Activated naive CD4-positive, alpha-beta T cell treated with anti-CD3 and anti-CD28 coated beads, Interleukin-2, amount 10 ng/mL, durations not matched to agents 7 days and 5 days (primary cell): ENCODE results near the gene SRSF9.
"Not testable (repeated sequence)": the region's sequence is repeated elsewhere in the genome, so short reads cannot be mapped to it uniquely, and the experiment has no call there.

Experiments
- CTCF ChIA-PET: fragments of 350-600 bp; sonication (Branson Sonifier 250); formaldehyde crosslinking; loops from one replicate; lab custom pipeline; 2021; ENCODE audit warnings: antibody characterized with exemption; lab: Charles Lee
- DNase-seq: peaks from one replicate; pipeline ENCODE4 v3.0.0-alpha.2; 2020
- H3K27ac Mint-ChIP-seq: one replicate; pipeline ENCODE4 v1.8.0; 2021; ENCODE audit warnings: mild to moderate bottlenecking, moderate library complexity, mixed read lengths
- H3K27me3 Mint-ChIP-seq: one replicate; pipeline ENCODE4 v1.8.0; 2021; ENCODE audit warnings: mild to moderate bottlenecking, mixed read lengths
- H3K36me3 Mint-ChIP-seq: one replicate; pipeline ENCODE4 v1.8.0; 2021; ENCODE audit warnings: mixed read lengths
- H3K4me1 Mint-ChIP-seq: one replicate; pipeline ENCODE4 v1.8.0; 2021; ENCODE audit warnings: mixed read lengths
- H3K4me3 Mint-ChIP-seq: one replicate; pipeline ENCODE4 v1.8.0; 2021; ENCODE audit warnings: mild to moderate bottlenecking, moderate library complexity, mixed read lengths
- H3K9me3 Mint-ChIP-seq: one replicate; pipeline ENCODE4 v1.8.0; 2021; ENCODE audit warnings: mixed read lengths

The SRSF9 gene

GRCh38 chr12:120453060-120453750 lies 16.3 kb downstream of the SRSF9 start:
- CTCF ChIA-PET, result interaction anchor here (0.8 to 3.5 kb wide), 8 partner anchors 9 to 235 kb away, joined by 3 to 19 read pairs (median 5); partner anchors contain the start of gene SIRT4
- H3K4me3 Mint-ChIP-seq, result no peak overlapping the region
- no peaks in the 10 kb centered on the region for H3K27me3 Mint-ChIP-seq
- peaks cover 8% of the 10 kb centered on the region for H3K4me1 Mint-ChIP-seq
- H3K9me3 Mint-ChIP-seq, result no peaks in the 10 kb centered on the region
- no peak overlapping the region for H3K27ac Mint-ChIP-seq
- H3K36me3 Mint-ChIP-seq, result peaks cover 31% of the 10 kb centered on the region
- DNase-seq, result no peak

DNA sequence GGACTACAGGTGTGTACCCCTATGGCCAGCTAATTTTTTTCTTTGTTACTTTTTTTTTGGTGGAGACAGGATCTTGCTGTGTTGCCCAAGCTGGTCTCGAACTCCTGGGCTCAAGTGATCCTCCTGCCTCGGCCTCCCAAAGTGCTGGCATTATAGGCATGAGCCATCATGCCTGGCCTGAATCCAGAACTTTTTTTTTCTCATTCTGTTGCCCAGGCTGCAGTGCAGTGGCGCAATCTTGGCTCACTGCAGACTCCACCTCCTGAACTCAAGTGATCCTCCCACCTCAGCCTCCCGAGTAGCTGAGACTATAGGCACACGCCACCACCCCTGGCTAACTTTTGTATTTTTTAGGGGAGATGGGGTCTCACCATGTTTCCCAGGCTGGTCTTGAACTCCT lies 17.0 kb downstream of the SRSF9 start:
- DNase-seq, H3K9me3 Mint-ChIP-seq, H3K4me3 Mint-ChIP-seq, H3K27me3 Mint-ChIP-seq: not testable (repeated sequence)
- H3K36me3 Mint-ChIP-seq, result peaks cover 32% of the 10 kb centered on the region
- peaks cover 13% of the 10 kb centered on the region for H3K4me1 Mint-ChIP-seq
- CTCF ChIA-PET, result interaction anchor here (1.0 to 3.5 kb wide), 8 partner anchors 8 to 236 kb away, joined by 3 to 19 read pairs (median 5); partner anchors contain the start of gene SIRT4
- peak overlapping the region; percentile 33 for H3K27ac Mint-ChIP-seq

DNA sequence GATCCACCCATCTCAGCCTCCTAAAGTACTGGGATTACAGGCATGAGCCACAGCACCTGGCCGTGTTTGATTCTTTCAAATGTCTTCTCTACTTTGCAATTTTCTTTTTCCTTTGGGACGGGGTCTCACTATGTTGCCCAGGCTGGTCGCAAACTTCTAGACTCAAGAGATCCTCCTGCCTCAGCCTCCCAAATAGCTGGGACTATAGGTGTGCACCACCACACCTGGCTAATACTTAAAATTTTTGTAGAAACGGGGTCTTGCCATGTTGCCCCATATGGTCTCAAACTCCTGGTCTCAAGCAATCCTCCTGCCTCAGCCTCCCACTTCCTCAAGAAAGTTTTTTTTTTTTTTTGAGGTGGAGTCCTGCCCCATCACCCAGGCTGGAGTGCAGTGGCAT lies 21.6 kb downstream of the SRSF9 start:
- Mint-ChIP-seq H3K36me3 (peaks cover 31% of the 10 kb centered on the region), H3K4me1 (peaks cover 40% of the 10 kb centered on the region), H3K4me3 (peak overlapping the region; percentile 92), H3K27ac (peak overlapping the region; percentile 72), H3K9me3 (no peaks in the 10 kb centered on the region), H3K27me3 (peaks cover 5% of the 10 kb centered on the region)
- CTCF ChIA-PET, result interaction anchor here (0.8 to 3.6 kb wide), 3 partner anchors 12 to 19 kb away, joined by 3 to 11 read pairs (median 3); no protein-coding TSS in a partner anchor
- no peak for DNase-seq

DNA sequence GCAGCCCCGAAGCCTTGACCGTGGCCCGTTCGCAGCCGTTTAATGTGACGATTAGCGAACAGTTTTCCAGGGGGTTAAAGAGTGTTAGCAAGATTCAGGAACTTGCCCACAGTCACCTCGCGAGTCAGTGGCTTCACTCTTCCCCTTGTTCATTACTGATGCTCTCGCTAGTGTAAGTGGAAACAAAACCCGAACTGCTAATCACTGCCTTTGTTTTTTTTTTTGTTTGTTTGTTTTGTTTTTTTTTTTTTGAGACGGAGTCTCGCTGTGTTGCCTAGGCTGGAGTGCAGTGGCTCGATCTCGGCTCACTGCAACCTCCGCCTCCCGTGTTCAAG lies 22.7 kb downstream of the SRSF9 start:
- Mint-ChIP-seq H3K4me3 (peak overlapping the region; percentile 92), H3K36me3 (peaks cover 35% of the 10 kb centered on the region)
- CTCF ChIA-PET, result interaction anchor here (0.8 kb wide), 1 partner anchor 237 kb away, joined by 3 read pairs; no protein-coding TSS in a partner anchor

GRCh38 chr12:120445911-120446843 lies 23.4 kb downstream of the SRSF9 start, which contains the start of the genes GATC and TRIAP1:
TSS of gene GATC (plus strand) at chr12:120446444. CDS start at chr12:120446481, 37 bp downstream.
TSS of gene TRIAP1 (minus strand) at chr12:120446384. CDS start at chr12:120446372, 12 bp downstream.
- peaks cover 40% of the 10 kb centered on the region for H3K36me3 Mint-ChIP-seq
- peak; percentile 91 for DNase-seq
- H3K4me1 Mint-ChIP-seq, result peaks cover 42% of the 10 kb centered on the region
- CTCF ChIA-PET, result interaction anchor here (3.2 kb wide), 1 partner anchor 22 kb away, joined by 9 read pairs; no protein-coding TSS in a partner anchor
- H3K27me3 Mint-ChIP-seq, result peaks cover 5% of the 10 kb centered on the region
- H3K27ac Mint-ChIP-seq, result peak within 1 kb of the TSS; percentile 93
- no peaks in the 10 kb centered on the region for H3K9me3 Mint-ChIP-seq
- peak within 1 kb of the TSS; percentile 92 for H3K4me3 Mint-ChIP-seq

More for the DNA sequence above, 22.7 kb downstream of the SRSF9 start:
- not testable (repeated sequence) for DNase-seq, H3K9me3 Mint-ChIP-seq, H3K27me3 Mint-ChIP-seq
- peaks cover 40% of the 10 kb centered on the region for H3K4me1 Mint-ChIP-seq
- H3K27ac Mint-ChIP-seq, result peak overlapping the region; percentile 93

DNA sequence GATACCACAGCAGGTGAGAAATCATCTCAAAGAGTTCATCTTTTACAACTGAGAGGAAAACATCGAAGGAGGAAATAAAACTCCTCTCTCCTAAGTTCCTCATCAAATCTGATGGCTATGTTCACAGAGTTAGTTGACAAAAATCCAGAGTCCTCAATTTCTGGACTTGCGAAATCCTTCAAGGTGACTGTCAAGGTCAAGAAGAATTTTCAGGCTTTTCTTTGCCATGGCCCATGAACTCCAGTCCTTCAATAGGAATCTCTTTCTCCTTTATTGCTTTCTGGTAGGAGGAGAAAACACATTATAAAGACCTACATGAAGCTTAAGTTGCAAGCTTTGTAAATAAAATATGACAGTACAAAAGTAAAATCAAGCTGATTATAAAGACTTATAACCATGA lies 24.9 kb downstream of the SRSF9 start:
- peaks cover 40% of the 10 kb centered on the region for H3K36me3 Mint-ChIP-seq
- no peaks in the 10 kb centered on the region for H3K9me3 Mint-ChIP-seq
- H3K27me3 Mint-ChIP-seq, result peaks cover 5% of the 10 kb centered on the region
- H3K4me3 Mint-ChIP-seq, result peak overlapping the region; percentile 92
- CTCF ChIA-PET, result interaction anchor here (0.9 to 3.2 kb wide), 5 partner anchors 8 to 88 kb away, joined by 3 to 9 read pairs (median 4); no protein-coding TSS in a partner anchor
- DNase-seq, result no peak
- peak overlapping the region; percentile 7 for H3K27ac Mint-ChIP-seq
- H3K4me1 Mint-ChIP-seq, result peaks cover 56% of the 10 kb centered on the region

- Mint-ChIP-seq H3K4me3 (peak overlapping the region; percentile 43), H3K4me1 (peaks cover 45% of the 10 kb centered on the region), H3K9me3 (no peaks in the 10 kb centered on the region), H3K27me3 (no peaks in the 10 kb centered on the region), H3K36me3 (peaks cover 28% of the 10 kb centered on the region), H3K27ac (peak overlapping the region; percentile 52)
- DNase-seq, result peak; percentile 82
- CTCF ChIA-PET, result interaction anchor here (0.7 to 2.7 kb wide), 8 partner anchors 12 to 251 kb away, joined by 3 to 13 read pairs (median 4); partner anchors contain the start of gene POP5
Observed at GRCh38 chr12:120439646-120440247, 29.8 kb downstream of the SRSF9 start.

- H3K9me3 Mint-ChIP-seq, result no peaks in the 10 kb centered on the region
- H3K4me3 Mint-ChIP-seq, result peak overlapping the region; percentile 84
- no peaks in the 10 kb centered on the region for H3K27me3 Mint-ChIP-seq
- CTCF ChIA-PET, result interaction anchor here (0.7 to 2.7 kb wide), 9 partner anchors 14 to 1752 kb away, joined by 3 to 13 read pairs (median 5); partner anchors contain the start of genes POP5 and SRSF9
- peaks cover 22% of the 10 kb centered on the region for H3K36me3 Mint-ChIP-seq
- peak overlapping the region; percentile 92 for H3K27ac Mint-ChIP-seq
- DNase-seq, result no peak
- peaks cover 34% of the 10 kb centered on the region for H3K4me1 Mint-ChIP-seq
Observed at GRCh38 chr12:120438495-120439198, 30.9 kb downstream of the SRSF9 start.

DNA sequence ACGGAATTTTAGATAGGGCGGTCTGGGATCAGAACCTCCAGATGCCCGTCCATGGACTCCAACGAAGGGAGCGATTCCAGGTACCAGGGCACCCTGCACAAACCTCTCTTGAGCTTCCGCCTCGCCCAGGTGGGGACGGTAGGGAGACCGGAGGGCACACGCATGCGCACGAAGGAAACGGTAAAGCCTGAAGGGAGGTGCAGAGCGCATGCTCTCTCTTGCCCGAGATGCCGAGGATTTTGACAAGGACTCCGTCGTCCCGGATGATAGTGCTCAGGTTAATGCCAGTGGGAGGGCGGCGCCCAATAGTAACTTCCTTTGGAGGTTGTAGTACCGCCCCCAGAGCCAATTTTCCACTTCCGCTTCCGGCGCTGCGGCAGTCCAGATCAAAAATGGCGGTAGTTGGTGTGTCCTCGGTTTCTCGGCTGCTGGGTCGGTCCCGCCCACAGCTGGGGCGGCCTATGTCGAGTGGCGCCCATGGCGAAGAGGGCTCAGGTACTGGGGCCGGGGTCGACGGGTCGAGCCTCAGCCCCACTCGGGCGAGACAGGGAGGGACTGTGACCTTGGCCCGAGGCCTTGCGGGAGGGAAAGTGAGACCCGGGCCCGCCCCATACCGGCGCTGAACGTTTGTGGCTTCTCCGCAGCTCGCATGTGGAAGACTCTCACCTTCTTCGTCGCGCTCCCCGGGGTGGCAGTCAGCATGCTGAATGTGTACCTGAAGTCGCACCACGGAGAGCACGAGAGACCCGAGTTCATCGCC lies 31.6 kb downstream of the SRSF9 start, which contains the start of gene COX6A1:
Gene COX6A1, plus strand, starts transcription at position 379 of the 760 bp plus-strand sequence. Its CDS starts 14 bp downstream, at position 393.
- H3K27me3 Mint-ChIP-seq, result peaks cover 6% of the 10 kb centered on the region
- CTCF ChIA-PET, result interaction anchor here (0.7 to 1.8 kb wide), 8 partner anchors 15 to 1753 kb away, joined by 3 to 7 read pairs (median 4); partner anchors contain the start of genes POP5 and SRSF9
- H3K4me3 Mint-ChIP-seq, result peak within 1 kb of the TSS; percentile 84
- peak; percentile 99 for DNase-seq
- peak within 1 kb of the TSS; percentile 92 for H3K27ac Mint-ChIP-seq
- H3K4me1 Mint-ChIP-seq, result peaks cover 34% of the 10 kb centered on the region
- peaks cover 18% of the 10 kb centered on the region for H3K36me3 Mint-ChIP-seq
- no peaks in the 10 kb centered on the region for H3K9me3 Mint-ChIP-seq

DNA sequence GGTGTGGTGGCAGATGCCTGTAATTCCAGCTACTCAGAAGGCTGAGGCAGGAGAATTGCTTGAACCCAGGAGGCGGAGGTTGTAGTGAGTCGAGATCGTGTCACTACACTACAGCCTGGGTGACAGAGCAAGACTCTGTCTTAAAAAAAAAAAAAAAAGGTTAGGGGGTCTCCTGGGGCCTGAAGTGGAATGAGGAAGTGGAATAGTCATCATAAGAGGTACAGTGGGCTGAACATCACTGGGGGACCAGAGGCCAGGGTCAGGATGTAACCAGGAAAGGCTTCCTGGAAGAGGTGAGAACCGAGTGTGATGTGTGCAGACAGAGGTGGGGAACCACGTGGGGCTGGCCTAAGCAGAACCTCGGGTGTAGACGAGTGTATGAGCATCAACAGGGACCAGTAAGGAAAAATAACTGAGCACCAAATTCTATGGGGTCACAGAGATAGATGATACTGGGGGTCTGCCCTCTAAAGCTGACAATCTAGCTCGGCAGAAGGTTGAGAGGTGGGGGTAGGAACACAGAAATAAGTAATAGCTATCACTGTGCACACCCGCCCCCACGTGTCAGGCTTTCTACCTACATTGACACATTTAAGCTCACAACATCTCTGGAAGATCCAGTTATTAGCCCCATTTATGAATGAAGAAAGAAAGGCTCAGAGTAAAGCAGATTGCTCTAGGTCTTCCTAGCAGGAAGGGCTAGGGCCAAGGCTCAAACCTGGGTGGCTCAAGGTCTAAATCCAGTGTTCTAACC lies 36.6 kb downstream of the SRSF9 start:
- peaks cover 28% of the 10 kb centered on the region for H3K27me3 Mint-ChIP-seq
- CTCF ChIA-PET, result interaction anchor here (0.6 to 1.9 kb wide), 3 partner anchors 76 to 815 kb away, joined by 3 to 10 read pairs (median 6); no protein-coding TSS in a partner anchor
- no peaks in the 10 kb centered on the region for H3K9me3 Mint-ChIP-seq
- H3K4me1 Mint-ChIP-seq, result peaks cover 11% of the 10 kb centered on the region
- no peak overlapping the region for H3K27ac Mint-ChIP-seq
- no peak overlapping the region for H3K4me3 Mint-ChIP-seq
- DNase-seq, result no peak
- H3K36me3 Mint-ChIP-seq, result peaks cover 1% of the 10 kb centered on the region

GRCh38 chr12:120429368-120429767 lies 40.2 kb downstream of the SRSF9 start:
- DNase-seq, result no peak
- Mint-ChIP-seq H3K27me3 (peaks cover 36% of the 10 kb centered on the region), H3K4me1 (peaks cover 4% of the 10 kb centered on the region), H3K9me3 (no peaks in the 10 kb centered on the region), H3K36me3 (no peaks in the 10 kb centered on the region), H3K4me3 (no peak overlapping the region), H3K27ac (no peak overlapping the region)
- CTCF ChIA-PET, result interaction anchor here (1.1 to 3.3 kb wide), 10 partner anchors 35 to 112 kb away, joined by 3 to 19 read pairs (median 5); partner anchors contain the start of genes PLA2G1B and SRSF9
